ENCODE results near the gene DISP2. TPM values are rescaled to one million over a fixed set of nuclear protein-coding genes. Genes with fewer than 3 reads are reported as not detected.

Gene DISP2
- total and polyA plus RNA-seq, 2 of the 8 experiments (the other 6 are each of a cell fraction or from before 2014, with no cell fraction given): 0.45 to 1.2 TPM

DNA sequence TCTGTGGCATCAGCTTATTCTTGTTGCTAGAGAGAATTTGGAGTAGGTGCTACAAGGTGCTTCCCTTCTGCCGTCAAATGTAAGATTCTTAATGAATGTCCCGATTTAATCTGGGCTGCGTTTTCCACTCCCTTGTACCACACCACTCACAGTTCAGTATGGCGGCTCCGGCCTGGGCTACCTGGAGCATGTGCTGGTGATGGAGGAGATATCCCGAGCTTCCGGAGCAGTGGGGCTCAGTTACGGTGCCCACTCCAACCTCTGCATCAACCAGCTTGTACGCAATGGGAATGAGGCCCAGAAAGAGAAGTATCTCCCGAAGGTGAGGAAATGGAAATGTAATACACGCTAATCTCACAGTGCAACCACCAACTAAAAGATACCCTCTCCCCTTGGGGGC, 52.5 kb downstream of the DISP2 start:
- DNase-seq (ENCODE audit: low read depth in 1 of 2, low spot score in 2 of 2) (no peak), FAIRE-seq (no peak)
- Histone ChIP-seq H2BK15ac (ENCODE audit: low read length) (no peak overlapping the region), H2BK120ac (replicated peaks; ENCODE audit: low read depth, low read length) (no peak overlapping the region), H3K79me2 (ENCODE audit: control insufficient read depth in 1 of 2, insufficient read depth in 2 of 2, low read length in 2 of 2) (peaks cover 0 to 22% of the 10 kb centered on the region in 2 experiments; a peak in 3 of 4 replicates), H4K20me1 (replicated peaks in 1 of 2; ENCODE audit: control insufficient read depth in 1 of 2, insufficient read depth in 2 of 2, low read length in 2 of 2) (peaks cover 0 to 8% of the 10 kb centered on the region in 2 experiments), H3K27ac (ENCODE audit: low read depth, low read length) (no peak overlapping the region), H3K27me3 (replicated peaks in 1 of 4; ENCODE audit: control insufficient read depth in 3 of 4, extremely low read depth in 1 of 4, insufficient read depth in 3 of 4, low read length in 3 of 4) (no peaks in the 10 kb centered on the region), H2BK20ac (ENCODE audit: low read length) (no peak overlapping the region), H2AFZ (ENCODE audit: low read length) (no peak overlapping the region), H3K79me1 (ENCODE audit: low read depth, low read length) (peaks cover 4% of the 10 kb centered on the region; the same call in 1 of the 2 replicates), H3K4me3 (ENCODE audit: extremely low read depth in 1 of 4, insufficient read depth in 2 of 4, low read depth in 3 of 4, low read length in 4 of 4) (no peak overlapping the region), H3K9ac (replicated peaks in 1 of 4; ENCODE audit: extremely low read depth in 1 of 4, low read depth in 3 of 4, low read length in 3 of 4) (no peak overlapping the region), H4K8ac (ENCODE audit: extremely low read depth, insufficient read depth, low read length) (no peak overlapping the region), H3K23ac (ENCODE audit: insufficient read length) (no peak overlapping the region), H3K4me2 (ENCODE audit: insufficient read depth in 1 of 2, low read depth in 2 of 2, low read length in 2 of 2) (no peak overlapping the region), H4K5ac (ENCODE audit: insufficient read length, low read depth, low read length) (no peak overlapping the region), H3K4me1 (replicated peaks in 1 of 4; ENCODE audit: control insufficient read depth in 3 of 4, insufficient read depth in 4 of 4, low read length in 3 of 4) (peaks cover 0 to 4% (median 1%) of the 10 kb centered on the region in 4 experiments; a peak in 1 of 7 replicates), H4K91ac (replicated peaks; ENCODE audit: insufficient read length, low read length) (no peak overlapping the region), H3K9me3 (ENCODE audit: insufficient read depth in 2 of 2, low read depth in 1 of 2, low read length in 1 of 2) (no peaks in the 10 kb centered on the region), H3K56ac (replicated peaks; ENCODE audit: insufficient read length, low read depth, low read length) (no peak overlapping the region), H3K36me3 (ENCODE audit: control insufficient read depth in 2 of 4, insufficient read depth in 4 of 4, low read length in 3 of 4) (peaks cover 37 to 74% (median 67%) of the 10 kb centered on the region in 4 experiments), H3K23me2 (ENCODE audit: low read depth, low read length) (no peaks in the 10 kb centered on the region; the same call in 1 of the 2 replicates), H2AK5ac (ENCODE audit: low read depth, low read length) (no peak overlapping the region), H2BK12ac (ENCODE audit: low read depth, low read length) (no peak overlapping the region), H3K14ac (ENCODE audit: insufficient read length) (no peak overlapping the region), H2BK5ac (ENCODE audit: low read depth, low read length) (no peak overlapping the region), H3K18ac (ENCODE audit: extremely low read depth, low read length) (no peak overlapping the region), H3K4ac (replicated peaks; ENCODE audit: insufficient read length, low read depth, low read length) (no peak overlapping the region)
- 97% methylated on average over 11 of the region's 11 CpGs; no CpG with 5 or more reads in 1 of the 2 experiments for WGBS, 2 experiments (ENCODE audit: extremely low coverage in 1 of 2, insufficient coverage in 1 of 2, insufficient read length in 1 of 2, insufficient replicate concordance in 2 of 2, low coverage in 1 of 2, low lambda C conversion rate in 2 of 2, missing lambda C conversion rate in 1 of 2)
- CTCF ChIA-PET (ENCODE audit: partially characterized antibody): interaction anchor here (1.2 to 16.2 kb wide), 4 partner anchors 11 to 70 kb away, joined by 3 to 184 read pairs (median 22); partner anchors contain the start of genes CCDC9B and KNSTRN
- POLR2A ChIA-PET (ENCODE audit: partially characterized antibody): interaction anchor here (0.9 to 1.3 kb wide), 8 partner anchors 8 to 50 kb away, joined by 3 to 5 read pairs (median 4); no protein-coding TSS in a partner anchor
- TF ChIP-seq SP1 (IDR thresholded peaks at IDR 0.05; ENCODE audit: low read depth, low read length) (no peak), TAF1 (IDR thresholded peaks at IDR 0.05; ENCODE audit: low read depth, low read length) (no peak), JUN (IDR thresholded peaks at IDR 0.05; ENCODE audit: low read depth, low read length) (no peak), JUND (IDR thresholded peaks at IDR 0.05; ENCODE audit: low read length) (no peak), SIN3A (conservative IDR thresholded peaks at IDR 0.05 in 1 of 2, IDR thresholded peaks at IDR 0.05 in 1 of 2; ENCODE audit: low read depth in 1 of 2, low read length in 2 of 2) (no peak), TAF7 (optimal IDR thresholded peaks at IDR 0.05; ENCODE audit: borderline replicate concordance, low read depth, low read length) (no peak), KDM4A (IDR thresholded peaks at IDR 0.05; ENCODE audit: low read depth, low read length, severe bottlenecking) (no peak), SIX5 (IDR thresholded peaks at IDR 0.05; ENCODE audit: low read depth, low read length) (no peak), POLR2A (IDR thresholded peaks at IDR 0.05; ENCODE audit: control extremely low read depth in 1 of 2, low read depth in 2 of 2, low read length in 2 of 2) (no peak)
- TF ChIP-seq, protein P1, sequence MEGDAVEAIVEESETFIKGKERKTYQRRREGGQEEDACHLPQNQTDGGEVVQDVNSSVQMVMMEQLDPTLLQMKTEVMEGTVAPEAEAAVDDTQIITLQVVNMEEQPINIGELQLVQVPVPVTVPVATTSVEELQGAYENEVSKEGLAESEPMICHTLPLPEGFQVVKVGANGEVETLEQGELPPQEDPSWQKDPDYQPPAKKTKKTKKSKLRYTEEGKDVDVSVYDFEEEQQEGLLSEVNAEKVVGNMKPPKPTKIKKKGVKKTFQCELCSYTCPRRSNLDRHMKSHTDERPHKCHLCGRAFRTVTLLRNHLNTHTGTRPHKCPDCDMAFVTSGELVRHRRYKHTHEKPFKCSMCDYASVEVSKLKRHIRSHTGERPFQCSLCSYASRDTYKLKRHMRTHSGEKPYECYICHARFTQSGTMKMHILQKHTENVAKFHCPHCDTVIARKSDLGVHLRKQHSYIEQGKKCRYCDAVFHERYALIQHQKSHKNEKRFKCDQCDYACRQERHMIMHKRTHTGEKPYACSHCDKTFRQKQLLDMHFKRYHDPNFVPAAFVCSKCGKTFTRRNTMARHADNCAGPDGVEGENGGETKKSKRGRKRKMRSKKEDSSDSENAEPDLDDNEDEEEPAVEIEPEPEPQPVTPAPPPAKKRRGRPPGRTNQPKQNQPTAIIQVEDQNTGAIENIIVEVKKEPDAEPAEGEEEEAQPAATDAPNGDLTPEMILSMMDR (IDR thresholded peaks at IDR 0.05; ENCODE audit: control extremely low read depth in 1 of 3, insufficient read depth in 1 of 3, low read depth in 1 of 3, low read length in 3 of 3): no peak
- TF ChIP-seq, protein P2, sequence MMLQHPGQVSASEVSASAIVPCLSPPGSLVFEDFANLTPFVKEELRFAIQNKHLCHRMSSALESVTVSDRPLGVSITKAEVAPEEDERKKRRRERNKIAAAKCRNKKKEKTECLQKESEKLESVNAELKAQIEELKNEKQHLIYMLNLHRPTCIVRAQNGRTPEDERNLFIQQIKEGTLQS (IDR thresholded peaks at IDR 0.05; ENCODE audit: insufficient read depth, low read depth, low read length): no peak

Measured in H1 (cell line).